NCI-H2171 treated with DMSO at 0.1 percent for 48 hours (cell line): Measurements from ENCODE around the gene ZNF536.
A peak's percentile ranks its signal among the peaks of the same experiment; 100 is the strongest.

Experiments used
- DNase-seq: peaks from one replicate; lab custom pipeline; 2025; lab: John Stamatoyannopoulos, UW

The ZNF536 gene

GRCh38 chr19:30530751-30531150, 158.6 kb downstream of the ZNF536 start:
- DNase-seq = peak; percentile 9

- no peak for DNase-seq
These were observed 162.8 kb downstream of the ZNF536 start for GRCh38 chr19:30535011-30535410.

- DNase-seq = no peak
These were observed 164.8 kb downstream of the ZNF536 start for GRCh38 chr19:30536975-30537374.

GRCh38 chr19:30539315-30539714, 167.1 kb downstream of the ZNF536 start:
- no peak for DNase-seq

- DNase-seq = no peak
These were observed 167.8 kb downstream of the ZNF536 start for GRCh38 chr19:30539981-30540380.

GRCh38 chr19:30540761-30541160, 168.6 kb downstream of the ZNF536 start:
- no peak for DNase-seq

- no peak for DNase-seq
These were observed 169.4 kb downstream of the ZNF536 start for GRCh38 chr19:30541575-30541974.

- DNase-seq = no peak
These were observed 171.2 kb downstream of the ZNF536 start for GRCh38 chr19:30543243-30543945.

- no peak for DNase-seq
These were observed 173.6 kb downstream of the ZNF536 start for GRCh38 chr19:30545752-30546151.

GRCh38 chr19:30546332-30546731, 174.1 kb downstream of the ZNF536 start:
- DNase-seq = no peak

GRCh38 chr19:30547246-30547645, 175.1 kb downstream of the ZNF536 start:
- DNase-seq = no peak

- no peak for DNase-seq
These were observed 177.0 kb downstream of the ZNF536 start for GRCh38 chr19:30549151-30549550.

GRCh38 chr19:30551271-30551670, 179.1 kb downstream of the ZNF536 start:
- no peak for DNase-seq

- DNase-seq = no peak
These were observed 180.4 kb downstream of the ZNF536 start for GRCh38 chr19:30552593-30552992.

- DNase-seq = no peak
These were observed 183.0 kb downstream of the ZNF536 start for GRCh38 chr19:30555075-30555790.

- no peak for DNase-seq
These were observed 183.6 kb downstream of the ZNF536 start for GRCh38 chr19:30555791-30556110.

GRCh38 chr19:30556230-30556711, 184.1 kb downstream of the ZNF536 start:
- peak; percentile 15 for DNase-seq

- peak; percentile 93 for DNase-seq
These were observed 185.0 kb downstream of the ZNF536 start for GRCh38 chr19:30557212-30557611.

- no peak for DNase-seq
These were observed 185.9 kb downstream of the ZNF536 start for GRCh38 chr19:30557927-30558557.

- no peak for DNase-seq
These were observed 186.6 kb downstream of the ZNF536 start for GRCh38 chr19:30558793-30559192.

- DNase-seq = no peak
These were observed 187.3 kb downstream of the ZNF536 start for GRCh38 chr19:30559446-30559845.

- no peak for DNase-seq
These were observed 190.8 kb downstream of the ZNF536 start for GRCh38 chr19:30562981-30563380.

- DNase-seq = no peak
These were observed 191.5 kb downstream of the ZNF536 start for GRCh38 chr19:30563691-30564090.
